Mesenchymal stem cell (in vitro differentiated cells and primary cell): ENCODE measurements around the gene SLC9A2.

Experiments used
- DNase-seq: peaks from one replicate; pipeline ENCODE4 v3.0.0-alpha.2; 2013
- H2AFZ ChIP-seq: one replicate; pipeline ENCODE4 v1.6.1; 2013; ENCODE audit warnings: low read depth, mild to moderate bottlenecking, control low read depth, inconsistent platforms, low read length, moderate library complexity
- H2AK5ac ChIP-seq: 2 replicates; pipeline ENCODE4 v1.6.1; 2013; ENCODE audit warnings: low read length, moderate library complexity, mild to moderate bottlenecking, inconsistent platforms; ENCODE audit not compliant: severe bottlenecking
- H2BK120ac ChIP-seq: one replicate; pipeline ENCODE4 v1.6.1; 2013; ENCODE audit warnings: low read depth, mild to moderate bottlenecking, inconsistent platforms, low read length, moderate library complexity
- H2BK12ac ChIP-seq, 2 experiments: one replicate each; pipeline ENCODE4 v1.6.1; 2013; ENCODE audit warnings: inconsistent platforms in 2 of 2, low read length in 2 of 2, mild to moderate bottlenecking in 2 of 2, moderate library complexity in 2 of 2, control low read depth in 1 of 2
- H2BK15ac ChIP-seq: one replicate; pipeline ENCODE4 v1.6.1; 2013; ENCODE audit warnings: mild to moderate bottlenecking, low read depth, inconsistent platforms; ENCODE audit not compliant: poor library complexity, severe bottlenecking
- H2BK5ac ChIP-seq: 2 replicates; pipeline ENCODE4 v1.6.1; 2013; ENCODE audit warnings: low read depth, mild to moderate bottlenecking, low read length, control low read depth, inconsistent platforms; ENCODE audit not compliant: poor library complexity, severe bottlenecking
- H3K14ac ChIP-seq, 2 experiments: one replicate each; pipeline ENCODE4 v1.6.1; 2013; ENCODE audit warnings: inconsistent platforms in 2 of 2, low read length in 2 of 2, control low read depth in 1 of 2, mild to moderate bottlenecking in 1 of 2, moderate library complexity in 1 of 2
- H3K18ac ChIP-seq, 2 experiments: one replicate each; pipeline ENCODE4 v1.6.1; 2013; ENCODE audit warnings: inconsistent platforms in 2 of 2, low read length in 2 of 2, control low read depth in 1 of 2, low read depth in 1 of 2, mild to moderate bottlenecking in 1 of 2
- H3K23ac ChIP-seq, 2 experiments: one replicate each; pipeline ENCODE4 v1.6.1; 2013; ENCODE audit warnings: inconsistent platforms in 2 of 2, low read length in 2 of 2, mild to moderate bottlenecking in 2 of 2, moderate library complexity in 2 of 2, control low read depth in 1 of 2
- H3K27ac ChIP-seq: 2 replicates; pipeline ENCODE4 v1.5.1; 2013; ENCODE audit warnings: mild to moderate bottlenecking, moderate library complexity, low read length, control low read depth, inconsistent platforms; ENCODE audit not compliant: poor library complexity, severe bottlenecking
- H3K27me3 ChIP-seq, 2 experiments: 2 replicates each; pipeline versions ENCODE4 v1.6.1 to v1.7.0; 2013; ENCODE audit warnings: low read length in 2 of 2, mild to moderate bottlenecking in 2 of 2, moderate library complexity in 2 of 2, control low read depth in 1 of 2, inconsistent platforms in 1 of 2; ENCODE audit not compliant: control insufficient read depth in 1 of 2, insufficient read depth in 1 of 2
- H3K36me3 ChIP-seq, 2 experiments: 2 replicates each; pipeline versions ENCODE4 v1.6.1 to v1.7.0; 2013; ENCODE audit warnings: low read length in 2 of 2, control low read depth in 1 of 2, inconsistent platforms in 1 of 2, low read depth in 1 of 2, mild to moderate bottlenecking in 1 of 2; ENCODE audit not compliant: insufficient read depth in 2 of 2, control insufficient read depth in 1 of 2
- H3K4ac ChIP-seq, 2 experiments: one replicate each; pipeline ENCODE4 v1.6.1; 2013; ENCODE audit warnings: inconsistent platforms in 2 of 2, low read length in 2 of 2, mild to moderate bottlenecking in 2 of 2, moderate library complexity in 2 of 2, control low read depth in 1 of 2, low read depth in 1 of 2
- H3K4me1 ChIP-seq: 2 replicates; pipeline ENCODE4 v1.6.1; 2013; ENCODE audit warnings: low read depth, low read length, control low read depth; ENCODE audit not compliant: control insufficient read depth, insufficient read depth
- H3K4me2 ChIP-seq: 2 replicates; pipeline ENCODE4 v1.6.1; 2013; ENCODE audit warnings: low read length, mild to moderate bottlenecking, inconsistent platforms; ENCODE audit not compliant: poor library complexity, severe bottlenecking
- H3K4me3 ChIP-seq, 2 experiments: 2 replicates each; pipeline versions ENCODE4 v1.5.1 to v1.7.0; 2013; ENCODE audit warnings: low read length in 2 of 2, mild to moderate bottlenecking in 2 of 2, control low read depth in 1 of 2, low read depth in 1 of 2; ENCODE audit not compliant: insufficient read depth in 1 of 2
- H3K79me1 ChIP-seq: replicated peaks from 2 replicates; pipeline ENCODE4 v1.6.1; 2013; ENCODE audit warnings: mild to moderate bottlenecking, control low read depth, low read length, inconsistent platforms; ENCODE audit not compliant: poor library complexity, severe bottlenecking
- H3K9ac ChIP-seq: 2 replicates; pipeline ENCODE4 v1.7.0; 2013; ENCODE audit warnings: mild to moderate bottlenecking, low read length, moderate library complexity
- H3K9me3 ChIP-seq: 2 replicates; pipeline ENCODE4 v1.7.0; 2013; ENCODE audit warnings: mild to moderate bottlenecking, low read length; ENCODE audit not compliant: control insufficient read depth
- H4K8ac ChIP-seq: one replicate; pipeline ENCODE4 v1.6.1; 2013; ENCODE audit warnings: inconsistent platforms, mild to moderate bottlenecking, low read length, moderate library complexity
- H4K91ac ChIP-seq: one replicate; pipeline ENCODE4 v1.6.1; 2013; ENCODE audit warnings: mild to moderate bottlenecking, low read length, inconsistent platforms
- WGBS: methylation state at CpG from one replicate; pipeline ENCODE4 v1.1.7; 2013; ENCODE audit warnings: mixed read lengths; 5-methylcytosine and 5-hydroxymethylcytosine counted together

SLC9A2 gene

DNA sequence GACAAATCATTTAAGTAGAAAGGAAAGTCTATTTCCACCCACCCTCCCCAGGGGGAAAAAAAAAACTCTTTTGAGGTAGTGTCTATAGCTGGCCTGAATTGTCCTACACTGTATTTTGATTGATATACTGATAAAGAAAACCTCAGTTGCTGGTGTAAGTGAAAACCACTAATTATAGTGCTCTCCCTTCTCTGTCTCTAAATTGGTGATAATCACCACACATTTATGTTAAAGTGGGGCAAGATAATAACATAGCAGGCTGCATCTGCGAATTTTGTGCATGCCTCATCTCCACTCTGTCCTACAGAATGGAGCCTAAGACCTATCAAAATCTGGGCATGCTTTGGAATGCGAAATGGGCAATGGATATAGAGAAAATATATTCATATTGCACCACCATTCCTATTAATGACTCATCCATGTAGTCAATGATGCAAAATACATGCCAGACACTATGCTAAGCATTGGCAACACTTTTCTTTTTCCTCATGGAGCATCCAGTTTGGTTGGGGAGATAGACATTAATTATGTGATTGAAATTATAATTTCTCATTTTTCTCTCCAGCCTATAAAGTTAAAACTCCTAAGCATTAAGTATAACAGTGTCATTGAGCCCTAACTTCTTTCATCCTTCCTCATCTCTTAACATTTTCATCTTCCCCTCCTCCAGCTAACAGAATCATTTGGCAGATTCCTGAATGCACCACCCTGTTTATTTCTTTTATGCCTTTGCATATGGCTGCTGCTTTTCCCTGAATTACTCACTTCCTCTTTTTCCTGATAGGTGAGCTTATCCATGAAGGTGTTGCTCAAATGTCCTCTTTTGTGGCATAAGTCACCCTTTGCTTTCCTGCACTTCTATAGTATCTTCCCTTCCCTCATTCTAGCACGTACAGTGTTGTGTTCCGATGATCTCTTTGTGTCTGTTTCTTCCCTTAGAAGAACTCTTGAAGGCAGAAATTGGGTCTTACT, 58.2 kb downstream of the SLC9A2 start:
- Histone ChIP-seq H2BK12ac (no peak overlapping the region), H3K4me3 (no peak overlapping the region), H4K91ac (no peak overlapping the region), H3K18ac (no peak overlapping the region), H2AK5ac (no peak overlapping the region), H2BK5ac (no peak overlapping the region), H3K4ac (no peak overlapping the region), H3K4me1 (no peaks in the 10 kb centered on the region), H3K27me3 (peaks cover 0 to 4% of the 10 kb centered on the region in 2 experiments), H4K8ac (no peak overlapping the region), H3K14ac (no peak overlapping the region), H2AFZ (no peak overlapping the region), H3K23ac (no peak overlapping the region), H3K36me3 (no peaks in the 10 kb centered on the region), H2BK120ac (no peak overlapping the region), H2BK15ac (no peak overlapping the region), H3K79me1 (no peaks in the 10 kb centered on the region), H3K9me3 (peaks cover 14% of the 10 kb centered on the region), H3K9ac (no peak overlapping the region), H3K27ac (no peak overlapping the region), H3K4me2 (no peak overlapping the region)
- DNase-seq: no peak
- 39% methylated on average over 3 of the region's 4 CpGs for WGBS

DNA sequence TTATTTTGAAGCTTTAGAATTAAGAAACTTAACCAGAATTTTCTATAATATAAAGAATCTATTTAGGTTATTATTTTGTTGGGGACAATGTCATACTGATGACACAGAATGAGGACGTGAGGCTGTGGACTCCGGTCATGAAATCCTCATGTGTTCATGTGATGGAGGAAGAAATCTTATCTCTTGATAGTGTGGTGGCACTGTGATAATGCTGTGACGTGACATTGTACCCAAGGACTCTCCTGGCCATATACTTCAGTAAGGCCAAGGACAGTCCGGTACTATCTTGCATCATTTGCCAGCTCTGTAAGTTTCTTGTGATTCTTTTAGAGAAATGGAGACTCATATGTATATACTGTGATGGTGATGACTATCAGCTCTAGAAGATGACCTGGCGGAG, 59.1 kb downstream of the SLC9A2 start:
- Histone ChIP-seq H3K79me1 (no peaks in the 10 kb centered on the region), H2BK120ac (no peak overlapping the region), H3K27me3 (peaks cover 0 to 4% of the 10 kb centered on the region in 2 experiments), H4K91ac (no peak overlapping the region), H3K23ac (no peak overlapping the region), H2AK5ac (no peak overlapping the region), H3K14ac (no peak overlapping the region), H3K4ac (no peak overlapping the region), H3K27ac (no peak overlapping the region), H3K18ac (no peak overlapping the region), H2BK15ac (no peak overlapping the region), H4K8ac (no peak overlapping the region), H2BK5ac (no peak overlapping the region), H2BK12ac (no peak overlapping the region), H3K9ac (no peak overlapping the region), H3K9me3 (peaks cover 14% of the 10 kb centered on the region), H3K4me3 (no peak overlapping the region), H2AFZ (no peak overlapping the region), H3K4me1 (no peaks in the 10 kb centered on the region), H3K36me3 (no peaks in the 10 kb centered on the region), H3K4me2 (no peak overlapping the region)
- DNase-seq: no peak
- 82% methylated on average over 5 of the region's 5 CpGs for WGBS

- H2AK5ac ChIP-seq: no peak overlapping the region
- no peaks in the 10 kb centered on the region for H3K36me3 ChIP-seq
- H3K27me3 ChIP-seq: peaks cover 21% of the 10 kb centered on the region in 2 experiments
- no peaks in the 10 kb centered on the region for H3K79me1 ChIP-seq
- 94% methylated on average over 11 of the region's 11 CpGs for WGBS
- no peak overlapping the region for H3K4ac ChIP-seq
- H3K27ac ChIP-seq: no peak overlapping the region
- no peaks in the 10 kb centered on the region for H3K4me1 ChIP-seq
- peaks cover 2% of the 10 kb centered on the region for H3K9me3 ChIP-seq
- no peak overlapping the region for H4K91ac ChIP-seq
- no peak overlapping the region for H3K18ac ChIP-seq
- DNase-seq: no peak
- H2BK12ac ChIP-seq: no peak overlapping the region
- H4K8ac ChIP-seq: no peak overlapping the region
- no peak overlapping the region for H3K14ac ChIP-seq
- H2BK15ac ChIP-seq: no peak overlapping the region
- H3K9ac ChIP-seq: no peak overlapping the region
- H3K4me3 ChIP-seq: no peak overlapping the region
- H2BK5ac ChIP-seq: no peak overlapping the region
- no peak overlapping the region for H3K23ac ChIP-seq
- no peak overlapping the region for H2BK120ac ChIP-seq
- H3K4me2 ChIP-seq: no peak overlapping the region
- no peak overlapping the region for H2AFZ ChIP-seq
These were observed 67.4 kb downstream of the SLC9A2 start for GRCh38 chr2:102686479-102687439.

DNA sequence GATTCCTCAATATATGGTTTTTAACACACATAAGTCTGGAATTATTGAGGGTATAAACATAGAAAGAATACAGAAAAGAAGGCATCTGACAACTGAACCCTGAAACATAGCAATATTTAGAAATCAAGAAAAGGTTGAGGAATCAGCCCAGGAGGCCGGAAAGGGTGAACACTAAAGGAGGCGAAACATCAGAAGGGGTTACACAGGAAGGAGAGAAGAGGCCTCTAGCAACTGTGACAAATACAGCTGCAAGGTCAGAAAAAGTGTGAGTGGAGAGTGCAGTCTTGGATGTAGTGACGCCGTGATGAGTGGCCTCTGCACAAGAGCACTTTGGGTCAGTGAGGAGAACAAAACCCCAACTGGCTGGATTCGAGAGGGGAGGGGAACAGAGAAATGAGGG, 70.7 kb downstream of the SLC9A2 start:
- Histone ChIP-seq H3K27me3 (peaks cover 12 to 21% of the 10 kb centered on the region in 2 experiments), H2BK120ac (no peak overlapping the region), H3K79me1 (no peaks in the 10 kb centered on the region), H3K18ac (no peak overlapping the region), H3K4me2 (no peak overlapping the region), H2AK5ac (no peak overlapping the region), H3K9me3 (no peaks in the 10 kb centered on the region), H2BK15ac (no peak overlapping the region), H3K4ac (no peak overlapping the region), H4K8ac (no peak overlapping the region), H3K36me3 (no peaks in the 10 kb centered on the region), H4K91ac (no peak overlapping the region), H2AFZ (no peak overlapping the region), H3K14ac (no peak overlapping the region), H3K4me1 (no peaks in the 10 kb centered on the region), H3K23ac (no peak overlapping the region), H2BK5ac (no peak overlapping the region), H3K27ac (no peak overlapping the region), H3K4me3 (no peak overlapping the region), H3K9ac (no peak overlapping the region), H2BK12ac (no peak overlapping the region)
- WGBS: 76% methylated on average over 5 of the region's 5 CpGs
- no peak for DNase-seq
